Thoracic aorta endothelial cell (primary cell): Measurements from ENCODE around the gene SPAG6. TPM values are rescaled to one million over a fixed set of nuclear protein-coding genes. Genes with fewer than 3 reads are reported as not detected.

ENCODE experiments used
- small RNA-seq: library from RNA; depleted of rRNA; stranded (forward); fragments of <200 nt; gene quantifications from one replicate; pipeline ENCODE3, GENCODE V24; 2012
- total RNA-seq: library from RNA; depleted of rRNA; stranded (reverse); fragments of >200 nt; gene quantifications from 2 replicates; pipeline ENCODE4 v1.2.3, GENCODE V29; 2012

The SPAG6 gene
- total RNA-seq, result not detected in 2 replicates

GRCh38 chr10:22345301-22346095 lies at the start of gene SPAG6:
Gene SPAG6 (plus strand): TSS chr10:22345496. CDS start chr10:22345612, 116 bp downstream.

GRCh38 chr10:22316286-22317075 lies 28.8 kb upstream of the SPAG6 start, which contains the start of gene COMMD3:
Gene COMMD3 (plus strand): TSS chr10:22316388. CDS start chr10:22316418, 30 bp downstream.

GRCh38 chr10:22320591-22321155 lies 24.6 kb upstream of the SPAG6 start, which contains the start of gene BMI1:
Gene BMI1 (plus strand): TSS chr10:22321099. CDS start chr10:22326450, 5,351 bp downstream.

Small RNAs within 50 kb of the gene (small RNA-seq; reads per million reads assigned to genes)
- gene AL158211.3, result not detected

Other genes starting within 250 kb of the SPAG6 start
- not detected in 2 replicates for gene EBLN1, start 127.5 kb upstream of the SPAG6 start, total RNA-seq
- gene COMMD3, start 29.1 kb upstream of the SPAG6 start, total RNA-seq, result 40.9 and 41.5 TPM in 2 replicates
- gene BMI1, start 24.4 kb upstream of the SPAG6 start, total RNA-seq, result 52.6 and 61.7 TPM in 2 replicates